SW 1271 (cell line): ENCODE data around the gene DCLRE1C.
"Not testable (repeated sequence)": the region's sequence is repeated elsewhere in the genome, so short reads cannot be mapped to it uniquely, and the experiment has no call there.

Experiments
- DNase-seq, 2 experiments: peaks; one replicate each; lab custom pipeline; 2025; lab: John Stamatoyannopoulos, UW

The DCLRE1C gene

GRCh38 chr10:14884082-14884481, 69.8 kb downstream of the DCLRE1C start:
- DNase-seq = no peak

- no peak for DNase-seq
Measured at GRCh38 chr10:14880229-14880628, 73.7 kb downstream of the DCLRE1C start.

GRCh38 chr10:14879928-14880193, 74.0 kb downstream of the DCLRE1C start:
- no peak for DNase-seq

- DNase-seq = peak in 1 of 2 experiments; percentile 7
Measured at GRCh38 chr10:14879124-14879927, 74.6 kb downstream of the DCLRE1C start.

GRCh38 chr10:14878266-14879123, 75.4 kb downstream of the DCLRE1C start, which contains the start of gene SUV39H2:
Gene SUV39H2 (plus strand): TSS chr10:14878866. CDS start chr10:14878889, 23 bp downstream.
- DNase-seq = peak; percentile 53 to 80

- DNase-seq = no peak
Measured at GRCh38 chr10:14876764-14877163, 77.1 kb downstream of the DCLRE1C start.

- DNase-seq = no peak
Measured at GRCh38 chr10:14875941-14876340, 78.0 kb downstream of the DCLRE1C start.

- DNase-seq = no peak
Measured at GRCh38 chr10:14873090-14873760, 80.7 kb downstream of the DCLRE1C start.

- DNase-seq = not testable (repeated sequence)
Measured at GRCh38 chr10:14864871-14865270, 89.0 kb downstream of the DCLRE1C start.

- not testable (repeated sequence) for DNase-seq
Measured at GRCh38 chr10:14864466-14864865, 89.4 kb downstream of the DCLRE1C start.

- no peak for DNase-seq
Measured at GRCh38 chr10:14860791-14861190, 93.1 kb downstream of the DCLRE1C start.

- no peak for DNase-seq
Measured at GRCh38 chr10:14859775-14860174, 94.1 kb downstream of the DCLRE1C start.

- no peak for DNase-seq
Measured at GRCh38 chr10:14859043-14859442, 94.9 kb downstream of the DCLRE1C start.

- DNase-seq = no peak
Measured at GRCh38 chr10:14858338-14858960, 95.4 kb downstream of the DCLRE1C start.

- DNase-seq = no peak
Measured at GRCh38 chr10:14855453-14855852, 98.4 kb downstream of the DCLRE1C start.

- DNase-seq = no peak
Measured at GRCh38 chr10:14852236-14852635, 101.7 kb downstream of the DCLRE1C start.
